HepG2 (cell line): ENCODE data around the gene TSTD2. TPM values are rescaled to one million over a fixed set of nuclear protein-coding genes. Genes with fewer than 3 reads are reported as not detected.

Experiments used
- ATAC-seq: fragments of 200-7000 bp; cut with Tn5 transposase; 3 replicates; pipeline ENCODE4 v1.9.1; 2020; ENCODE audit warnings: mild to moderate bottlenecking, moderate library complexity
- BruUV-seq: library from RNA; stranded (reverse); fragments of 400-500 nt; replicated peaks from 2 replicates; lab custom pipeline; 2021; lab: Mats Ljungman, UMichigan
- CTCF ChIA-PET: fragments of 300-600 bp; formaldehyde crosslinking; extraction: SDS; loops from one replicate; lab custom pipeline; 2021; ENCODE audit warnings: low total read pairs, inconsistent platforms, low intra/inter-chr PET ratio; lab: Yijun Ruan, JAX
- POLR2A ChIA-PET: fragments of 350-600 bp; sonication (Branson Sonifier 250); formaldehyde crosslinking; loops from one replicate; lab custom pipeline; 2020; ENCODE audit warnings: antibody characterized with exemption, inconsistent platforms; lab: Yijun Ruan, JAX
- DNase-seq: peaks from one replicate; pipeline ENCODE4 v3.0.0-alpha.2; 2015; ENCODE audit warnings: low spot score
- FAIRE-seq: peaks from 3 replicates; lab custom pipeline; 2011; peaks lifted over from hg19 to GRCh38; lab: Jason Lieb, UNC
- H2AFZ ChIP-seq: one replicate; pipeline ENCODE4 v1.6.1; 2011; ENCODE audit warnings: low read length, inconsistent platforms
- H3K27ac ChIP-seq: fragments of 300-600 bp; 3 replicates; pipeline ENCODE4 v1.8.0; 2011; ENCODE audit warnings: mixed run types, mild to moderate bottlenecking, mixed read lengths, low read length, inconsistent platforms; ENCODE audit not compliant: insufficient read depth; ENCODE audit errors: extremely low read length
- H3K27me3 ChIP-seq, 2 experiments: fragments of 200-600 bp in 1 of 2; 2 replicates in 1 of 2; 3 replicates in 1 of 2; pipeline versions ENCODE4 v1.6.0 to v1.8.0; 2011; ENCODE audit warnings: low read length in 2 of 2, mild to moderate bottlenecking in 2 of 2, moderate library complexity in 2 of 2, inconsistent platforms in 1 of 2; ENCODE audit not compliant: insufficient read depth in 2 of 2, control insufficient read depth in 1 of 2
- H3K36me3 ChIP-seq, 2 experiments: fragments of 200-600 bp in 1 of 2; replicated peaks in 1 of 2; 2 replicates in 1 of 2; 3 replicates in 1 of 2; pipeline versions ENCODE4 v1.5.1 to v1.8.0; 2011; ENCODE audit warnings: low read length in 2 of 2, inconsistent platforms in 1 of 2; ENCODE audit not compliant: insufficient read depth in 2 of 2, control insufficient read depth in 1 of 2
- H3K4me1 ChIP-seq: 2 replicates; pipeline ENCODE4 v1.5.1; 2012; ENCODE audit warnings: low read length, inconsistent platforms; ENCODE audit not compliant: insufficient read depth
- H3K4me2 ChIP-seq: 2 replicates; pipeline ENCODE4 v1.6.0; 2011; ENCODE audit warnings: low read depth, low read length, inconsistent platforms
- H3K4me3 ChIP-seq, 3 experiments: fragments of 200-600 bp in 1 of 3; sonication (generic), shearing (Covaris generic) in 1 of 3; replicated peaks in 1 of 3; 2 replicates each; pipeline ENCODE4 v1.5.1; 2011 to 2016; ENCODE audit warnings: low read length in 3 of 3, inconsistent platforms in 2 of 3, low read depth in 2 of 3, mild to moderate bottlenecking in 2 of 3, control low read depth in 1 of 3, mixed read lengths in 1 of 3; ENCODE audit not compliant: insufficient read depth in 1 of 3
- H3K79me2 ChIP-seq: one replicate; pipeline ENCODE4 v1.6.1; 2011; ENCODE audit warnings: low read length, inconsistent platforms; ENCODE audit not compliant: insufficient read depth
- H3K9ac ChIP-seq: 2 replicates; pipeline ENCODE4 v1.6.0; 2011; ENCODE audit warnings: mild to moderate bottlenecking, low read depth, low read length, inconsistent platforms; ENCODE audit not compliant: insufficient read depth
- H3K9me3 ChIP-seq: 2 replicates; pipeline ENCODE4 v1.5.1; 2012; ENCODE audit warnings: mild to moderate bottlenecking, low read length
- H4K20me1 ChIP-seq: 2 replicates; pipeline ENCODE4 v1.6.0; 2011; ENCODE audit warnings: inconsistent platforms, mild to moderate bottlenecking, low read length, moderate library complexity; ENCODE audit not compliant: insufficient read depth
- ATF7 ChIP-seq, 2 experiments: fragments of 450-650 bp in 1 of 2; sonication (generic) in 1 of 2; formaldehyde crosslinking in 1 of 2; IDR thresholded peaks; 2 replicates each; pipeline versions ENCODE4 v1.4.0 to v1.6.1; 2016 to 2020; ENCODE audit warnings: antibody characterized with exemption in 1 of 2, mild to moderate bottlenecking in 1 of 2, missing genetic modification reagents in 1 of 2
- CBX2 ChIP-seq, 2 experiments: fragments of 200-600 bp in 1 of 2; sonication (generic); formaldehyde crosslinking in 1 of 2; IDR thresholded peaks; 2 replicates each; pipeline versions ENCODE4 v1.7.0 to v1.8.1; 2018 to 2022; ENCODE audit warnings: low read depth in 2 of 2, low read length in 1 of 2, mild to moderate bottlenecking in 1 of 2, missing genetic modification reagents in 1 of 2
- HNF4A ChIP-seq: sonication (generic); formaldehyde crosslinking; IDR thresholded peaks from 2 replicates; pipeline ENCODE4 v1.4.0; 2020; ENCODE audit warnings: missing genetic modification reagents
- KLF9 ChIP-seq: IDR thresholded peaks from 2 replicates; pipeline ENCODE4 v1.6.1; 2016; ENCODE audit warnings: low read depth
- MAZ ChIP-seq, 2 experiments: sonication (generic) in 1 of 2; formaldehyde crosslinking in 1 of 2; IDR thresholded peaks; 2 replicates each; pipeline versions ENCODE4 v1.5.0 to v1.6.1; 2012 to 2020; ENCODE audit warnings: low read depth in 2 of 2, mild to moderate bottlenecking in 2 of 2, borderline replicate concordance in 1 of 2, improper control_type of control experiment in 1 of 2, low read length in 1 of 2, missing genetic modification reagents in 1 of 2, moderate library complexity in 1 of 2
- NCOR1 ChIP-seq: fragments of 200-600 bp; sonication (generic); IDR thresholded peaks from 2 replicates; pipeline ENCODE4 v1.7.0; 2017; ENCODE audit warnings: antibody characterized with exemption, low read length, borderline replicate concordance
- RELA ChIP-seq: sonication (generic); formaldehyde crosslinking; IDR thresholded peaks from 2 replicates; pipeline ENCODE4 v1.4.0; 2020; ENCODE audit warnings: missing genetic modification reagents
- RNF2 ChIP-seq: fragments of 450-650 bp; conservative IDR thresholded peaks from 2 replicates; pipeline ENCODE4 v1.6.1; 2016; ENCODE audit warnings: low read depth
- SRY ChIP-seq: sonication (generic); formaldehyde crosslinking; IDR thresholded peaks from 2 replicates; pipeline ENCODE4 v1.8.0; 2022; ENCODE audit warnings: mild to moderate bottlenecking, missing genetic modification reagents
- XBP1 ChIP-seq: sonication (generic); formaldehyde crosslinking; IDR thresholded peaks from 2 replicates; pipeline ENCODE4 v1.5.0; 2020; ENCODE audit warnings: missing genetic modification reagents
- YEATS4 ChIP-seq: sonication (generic); formaldehyde crosslinking; IDR thresholded peaks from 2 replicates; pipeline ENCODE4 v1.4.0; 2020; ENCODE audit warnings: missing genetic modification reagents, borderline replicate concordance
- ZBTB3 ChIP-seq: sonication (generic); formaldehyde crosslinking; IDR thresholded peaks from 2 replicates; pipeline ENCODE4 v1.4.0; 2020; ENCODE audit warnings: low read depth, mild to moderate bottlenecking, moderate library complexity, missing genetic modification reagents, borderline replicate concordance
- ZNF230 ChIP-seq: sonication (generic); formaldehyde crosslinking; IDR thresholded peaks from 2 replicates; pipeline ENCODE4 v1.4.0; 2020; ENCODE audit warnings: mild to moderate bottlenecking, missing genetic modification reagents
- ZNF468 ChIP-seq: sonication (generic); formaldehyde crosslinking; IDR thresholded peaks from 2 replicates; pipeline ENCODE4 v1.8.0; 2022; ENCODE audit warnings: mild to moderate bottlenecking, moderate library complexity, missing genetic modification reagents
- ZNF512B ChIP-seq: sonication (generic); formaldehyde crosslinking; IDR thresholded peaks from 2 replicates; pipeline ENCODE4 v1.5.1; 2020; ENCODE audit warnings: missing genetic modification reagents, mild to moderate bottlenecking, borderline replicate concordance
- ZNF597 ChIP-seq: sonication (generic); formaldehyde crosslinking; IDR thresholded peaks from 2 replicates; pipeline ENCODE4 v1.5.0; 2020; ENCODE audit warnings: missing genetic modification reagents
- ZNF724P ChIP-seq: sonication (generic); formaldehyde crosslinking; IDR thresholded peaks from 2 replicates; pipeline ENCODE4 v1.8.0; 2022; ENCODE audit warnings: missing genetic modification reagents, borderline replicate concordance
- ZNF800 ChIP-seq: sonication (generic); formaldehyde crosslinking; IDR thresholded peaks from 2 replicates; pipeline ENCODE4 v1.4.0; 2020; ENCODE audit warnings: missing genetic modification reagents
- ZSCAN12 ChIP-seq: sonication (generic); formaldehyde crosslinking; IDR thresholded peaks from 2 replicates; pipeline ENCODE4 v1.9.0; 2021; ENCODE audit warnings: mild to moderate bottlenecking, missing genetic modification reagents
- ZSCAN31 ChIP-seq: sonication (generic); formaldehyde crosslinking; IDR thresholded peaks from 2 replicates; pipeline ENCODE4 v1.5.0; 2020; ENCODE audit warnings: low read depth, mild to moderate bottlenecking, missing genetic modification reagents
- WGBS: methylation state at CpG from one replicate; pipeline ENCODE4 v1.1.6; 2017; ENCODE audit warnings: low lambda C conversion rate; 5-methylcytosine and 5-hydroxymethylcytosine counted together
- in situ Hi-C: cut with HindIII; loops from 2 replicates; pipeline ENCODE4 v1.10.0; 2017; ENCODE audit warnings: low pct_unique_long_range_greater_than_20kb; ENCODE audit not compliant: extremely low pct_ligation_motif_present
- intact Hi-C: fragments of 100-400 bp; cut with micrococcal nuclease; formaldehyde crosslinking; loops from one replicate; pipeline ENCODE4 v1.10.0; 2022; ENCODE audit not compliant: unreplicated experiment
- polyA plus RNA-seq, 8 experiments: library from polyadenylated mRNA; depleted of rRNA in 3 of 8; stranded (reverse) in 7 of 8; unstranded in 1 of 8; fragments of >200 nt; fragmentation: Illumina TruSeq in 4 of 8; extraction: Trizol in 4 of 8; gene quantifications; 2 replicates each; pipeline versions ENCODE4 v1.2.1 to v1.2.3, GENCODE V29; 2011 to 2016; ENCODE audit warnings: low read depth in 4 of 8, missing spikeins in 1 of 8, mixed read lengths in 1 of 8; ENCODE audit not compliant: insufficient read depth in 1 of 8
- total RNA-seq, 5 experiments: library from RNA; depleted of rRNA; stranded (reverse); fragments of >200 nt; fragmentation: Illumina TruSeq; extraction: Trizol; gene quantifications; 2 replicates each; pipeline ENCODE4 v1.2.3, GENCODE V29; 2016; ENCODE audit warnings: low read depth in 1 of 5

Gene TSTD2
- total and polyA plus RNA-seq, 2 of the 13 experiments (the other 11 are each of a cell fraction or from before 2014, with no cell fraction given) = 16.0 to 23.1 TPM

- in situ Hi-C loops = no loop called here
- no peak for DNase-seq
- H3K36me3 ChIP-seq = no peaks in the 10 kb centered on the region
- H3K27me3 ChIP-seq = peaks cover 2 to 16% of the 10 kb centered on the region in 2 experiments; a peak in 3 of 5 replicates
- H3K4me2 ChIP-seq = no peak overlapping the region
- TF ChIP-seq HNF4A (CRISPR knock-in tag) (no peak), SRY (CRISPR knock-in tag) (no peak), ZNF597 (CRISPR knock-in tag) (no peak), ZSCAN31 (CRISPR knock-in tag) (no peak), ZNF724P (CRISPR knock-in tag) (no peak), ZNF468 (CRISPR knock-in tag) (no peak), ZNF230 (no peak), CBX2 (IDR thresholded peaks at IDR 0.05; ENCODE audit: low read depth, low read length) (no peak), CBX2 (CRISPR knock-in tag; IDR thresholded peaks at IDR 0.05; ENCODE audit: low read depth) (no peak), XBP1 (CRISPR knock-in tag) (no peak), ZNF512B (CRISPR knock-in tag) (no peak), ZBTB3 (CRISPR knock-in tag) (no peak), YEATS4 (CRISPR knock-in tag) (no peak), ZSCAN12 (CRISPR knock-in tag) (no peak), RNF2 (no peak), MAZ (IDR thresholded peaks at IDR 0.05; ENCODE audit: borderline replicate concordance, low read depth, low read length) (no peak), MAZ (CRISPR knock-in tag; IDR thresholded peaks at IDR 0.05; ENCODE audit: low read depth) (no peak), ZNF800 (no peak), NCOR1 (no peak), RELA (CRISPR knock-in tag) (no peak), ATF7 (IDR thresholded peaks at IDR 0.05) (no peak), ATF7 (CRISPR knock-in tag; IDR thresholded peaks at IDR 0.05) (no peak), KLF9 (CRISPR knock-in tag) (no peak)
- H3K27ac ChIP-seq = no peak overlapping the region
- CTCF ChIA-PET = no interaction called here
- H3K4me3 ChIP-seq = no peak overlapping the region
- no peaks in the 10 kb centered on the region for H3K9me3 ChIP-seq
- H4K20me1 ChIP-seq = no peaks in the 10 kb centered on the region
- 46% methylated on average over 5 of the region's 5 CpGs for WGBS
- H2AFZ ChIP-seq = no peak overlapping the region
- intact Hi-C loops = no loop called here
- no TSS peak for BruUV-seq
- no peaks in the 10 kb centered on the region for H3K4me1 ChIP-seq
- POLR2A ChIA-PET = no interaction called here
- no peak for ATAC-seq
- FAIRE-seq = no peak
- H3K9ac ChIP-seq = no peak overlapping the region
- H3K79me2 ChIP-seq = no peaks in the 10 kb centered on the region
Observed at GRCh38 chr9:97553841-97554240, 79.3 kb downstream of the TSTD2 start.
